Measurements from ENCODE around the gene NEUROD6.

Gene NEUROD6

GRCh38 chr7:31340603-31341002, at the start of gene NEUROD6:
NEUROD6 (minus strand) TSS chr7:31340726; CDS start chr7:31339268, 1,458 bp downstream.
- no peak within 1 kb of the TSS for H3K27ac Mint-ChIP-seq
- H3K4me3 Mint-ChIP-seq: no peak within 1 kb of the TSS
- intact Hi-C loops (cut with micrococcal nuclease): no loop called here
- H3K27me3 Mint-ChIP-seq: peaks cover 31% of the 10 kb centered on the region
- H3K9me3 Mint-ChIP-seq: no peaks in the 10 kb centered on the region
- no peaks in the 10 kb centered on the region for H3K36me3 Mint-ChIP-seq (ENCODE audit: low read depth)
- H3K4me1 Mint-ChIP-seq (ENCODE audit: low read depth): no peaks in the 10 kb centered on the region

- H3K4me1 Mint-ChIP-seq (ENCODE audit: low read depth): no peaks in the 10 kb centered on the region
- no peaks in the 10 kb centered on the region for H3K36me3 Mint-ChIP-seq (ENCODE audit: low read depth)
- H3K9me3 Mint-ChIP-seq: no peaks in the 10 kb centered on the region
- H3K27me3 Mint-ChIP-seq: peaks cover under 1% of the 10 kb centered on the region
- no peak overlapping the region for H3K27ac Mint-ChIP-seq
- intact Hi-C loops (cut with micrococcal nuclease): no loop called here
- no peak overlapping the region for H3K4me3 Mint-ChIP-seq
These were observed 43.9 kb upstream of the NEUROD6 start for GRCh38 chr7:31384466-31384865.

- peaks cover 2% of the 10 kb centered on the region for H3K27me3 Mint-ChIP-seq
These were observed 42.2 kb upstream of the NEUROD6 start for GRCh38 chr7:31382722-31383121.

GRCh38 chr7:31373337-31374289, 33.1 kb upstream of the NEUROD6 start:
- Mint-ChIP-seq H3K27me3 (no peaks in the 10 kb centered on the region), H3K4me1 (ENCODE audit: low read depth) (no peaks in the 10 kb centered on the region), H3K36me3 (ENCODE audit: low read depth) (no peaks in the 10 kb centered on the region), H3K27ac (no peak overlapping the region), H3K4me3 (no peak overlapping the region), H3K9me3 (no peaks in the 10 kb centered on the region)
- intact Hi-C loops (cut with micrococcal nuclease): loop anchor here (1.0 to 5.0 kb wide), 4 partner anchors 69 to 363 kb away; no protein-coding TSS in a partner anchor

More at GRCh38 chr7:31382722-31383121, 42.2 kb upstream of the NEUROD6 start:
- Mint-ChIP-seq H3K4me1 (ENCODE audit: low read depth) (no peaks in the 10 kb centered on the region), H3K4me3 (no peak overlapping the region), H3K9me3 (no peaks in the 10 kb centered on the region), H3K27ac (no peak overlapping the region), H3K36me3 (ENCODE audit: low read depth) (no peaks in the 10 kb centered on the region)
- intact Hi-C loops (cut with micrococcal nuclease): no loop called here

- intact Hi-C loops (cut with micrococcal nuclease): loop anchor here (2.0 to 5.0 kb wide), 3 partner anchors 70 to 364 kb away; no protein-coding TSS in a partner anchor
- Mint-ChIP-seq H3K36me3 (ENCODE audit: low read depth) (no peaks in the 10 kb centered on the region), H3K27ac (no peak overlapping the region), H3K27me3 (no peaks in the 10 kb centered on the region), H3K9me3 (no peaks in the 10 kb centered on the region), H3K4me3 (no peak overlapping the region), H3K4me1 (ENCODE audit: low read depth) (no peaks in the 10 kb centered on the region)
These were observed 31.9 kb upstream of the NEUROD6 start for GRCh38 chr7:31372231-31372959.

- intact Hi-C loops (cut with micrococcal nuclease): loop anchor here (2.0 to 5.0 kb wide), 3 partner anchors 71 to 365 kb away; no protein-coding TSS in a partner anchor
- Mint-ChIP-seq H3K4me1 (ENCODE audit: low read depth) (no peaks in the 10 kb centered on the region), H3K36me3 (ENCODE audit: low read depth) (no peaks in the 10 kb centered on the region), H3K4me3 (no peak overlapping the region), H3K27me3 (no peaks in the 10 kb centered on the region), H3K9me3 (no peaks in the 10 kb centered on the region), H3K27ac (no peak overlapping the region)
These were observed 31.1 kb upstream of the NEUROD6 start for GRCh38 chr7:31371621-31372020.

- Mint-ChIP-seq H3K27ac (no peak overlapping the region), H3K4me3 (no peak overlapping the region), H3K36me3 (ENCODE audit: low read depth) (no peaks in the 10 kb centered on the region), H3K9me3 (no peaks in the 10 kb centered on the region), H3K27me3 (peaks cover 1% of the 10 kb centered on the region), H3K4me1 (ENCODE audit: low read depth) (no peaks in the 10 kb centered on the region)
- intact Hi-C loops (cut with micrococcal nuclease): loop anchor here (5.0 kb wide), 2 partner anchors 72 to 262 kb away; no protein-coding TSS in a partner anchor
These were observed 30.1 kb upstream of the NEUROD6 start for GRCh38 chr7:31370609-31371008.

GRCh38 chr7:31368620-31369019, 28.1 kb upstream of the NEUROD6 start:
- Mint-ChIP-seq H3K36me3 (ENCODE audit: low read depth) (no peaks in the 10 kb centered on the region), H3K27ac (no peak overlapping the region), H3K27me3 (peaks cover 4% of the 10 kb centered on the region), H3K4me1 (ENCODE audit: low read depth) (no peaks in the 10 kb centered on the region), H3K9me3 (no peaks in the 10 kb centered on the region), H3K4me3 (no peak overlapping the region)
- intact Hi-C loops (cut with micrococcal nuclease): no loop called here

- no peaks in the 10 kb centered on the region for H3K4me1 Mint-ChIP-seq (ENCODE audit: low read depth)
These were observed 23.0 kb upstream of the NEUROD6 start for GRCh38 chr7:31363496-31363895.

GRCh38 chr7:31363051-31363450, 22.5 kb upstream of the NEUROD6 start:
- H3K9me3 Mint-ChIP-seq: no peaks in the 10 kb centered on the region
- no peaks in the 10 kb centered on the region for H3K36me3 Mint-ChIP-seq (ENCODE audit: low read depth)
- no peak overlapping the region for H3K27ac Mint-ChIP-seq
- no peak overlapping the region for H3K4me3 Mint-ChIP-seq
- no peaks in the 10 kb centered on the region for H3K4me1 Mint-ChIP-seq (ENCODE audit: low read depth)
- intact Hi-C loops (cut with micrococcal nuclease): no loop called here
- peaks cover 4% of the 10 kb centered on the region for H3K27me3 Mint-ChIP-seq

More at GRCh38 chr7:31363496-31363895, 23.0 kb upstream of the NEUROD6 start:
- Mint-ChIP-seq H3K4me3 (no peak overlapping the region), H3K27ac (no peak overlapping the region), H3K36me3 (ENCODE audit: low read depth) (no peaks in the 10 kb centered on the region), H3K27me3 (peaks cover 4% of the 10 kb centered on the region), H3K9me3 (no peaks in the 10 kb centered on the region)
- intact Hi-C loops (cut with micrococcal nuclease): no loop called here

GRCh38 chr7:31362401-31362800, 21.9 kb upstream of the NEUROD6 start:
- H3K4me3 Mint-ChIP-seq: no peak overlapping the region
- H3K9me3 Mint-ChIP-seq: no peaks in the 10 kb centered on the region
- H3K27me3 Mint-ChIP-seq: peaks cover 4% of the 10 kb centered on the region
- intact Hi-C loops (cut with micrococcal nuclease): no loop called here
- H3K36me3 Mint-ChIP-seq (ENCODE audit: low read depth): no peaks in the 10 kb centered on the region
- no peaks in the 10 kb centered on the region for H3K4me1 Mint-ChIP-seq (ENCODE audit: low read depth)
- H3K27ac Mint-ChIP-seq: no peak overlapping the region

GRCh38 chr7:31358467-31358866, 17.9 kb upstream of the NEUROD6 start:
- no peaks in the 10 kb centered on the region for H3K27me3 Mint-ChIP-seq
- intact Hi-C loops (cut with micrococcal nuclease): no loop called here
- no peak overlapping the region for H3K4me3 Mint-ChIP-seq
- no peak overlapping the region for H3K27ac Mint-ChIP-seq
- H3K9me3 Mint-ChIP-seq: no peaks in the 10 kb centered on the region
- H3K36me3 Mint-ChIP-seq (ENCODE audit: low read depth): no peaks in the 10 kb centered on the region
- no peaks in the 10 kb centered on the region for H3K4me1 Mint-ChIP-seq (ENCODE audit: low read depth)

- H3K4me1 Mint-ChIP-seq (ENCODE audit: low read depth): no peaks in the 10 kb centered on the region
- H3K36me3 Mint-ChIP-seq (ENCODE audit: low read depth): no peaks in the 10 kb centered on the region
- H3K4me3 Mint-ChIP-seq: no peak overlapping the region
- intact Hi-C loops (cut with micrococcal nuclease): no loop called here
- peaks cover 3% of the 10 kb centered on the region for H3K27me3 Mint-ChIP-seq
- no peaks in the 10 kb centered on the region for H3K9me3 Mint-ChIP-seq
- no peak overlapping the region for H3K27ac Mint-ChIP-seq
These were observed 4.9 kb upstream of the NEUROD6 start for GRCh38 chr7:31345421-31345820.

Data from dendritic cell treated with granulocyte-macrophage colony-stimulating factor and Interleukin-4, amounts not matched to agents 40 ng/mL and 50 ng/mL, for 4 days (primary cell).